Stimulated activated naive CD8-positive, alpha-beta T cell treated with anti-CD3 and anti-CD28 coated beads, Interleukin-15, amount 100 ng/mL, for 72 hours (primary cell): ENCODE data around the gene PEX10.

Experiments
- ATAC-seq: fragments of 150-1000 bp; cut with Tn5 transposase; 2 replicates; pipeline ENCODE4 v1.10.0; 2021; ENCODE audit warnings: mild to moderate bottlenecking, moderate library complexity
- DNase-seq, 2 donors: peaks; one replicate each; pipeline ENCODE4 v3.0.0; 2021 to 2022
- H3K27ac Mint-ChIP-seq, 2 donors: one replicate each; pipeline ENCODE4 v1.8.0; 2022; ENCODE audit warnings: mild to moderate bottlenecking in 2 of 2, mixed read lengths in 2 of 2, moderate library complexity in 2 of 2
- H3K27me3 Mint-ChIP-seq: one replicate; pipeline ENCODE4 v1.8.0; 2022; ENCODE audit warnings: mixed read lengths
- H3K4me1 Mint-ChIP-seq: one replicate; pipeline ENCODE4 v1.8.0; 2022; ENCODE audit warnings: mild to moderate bottlenecking, mixed read lengths
- H3K4me3 Mint-ChIP-seq, 2 donors: one replicate each; pipeline ENCODE4 v1.8.0; 2022; ENCODE audit warnings: mild to moderate bottlenecking in 2 of 2, mixed read lengths in 2 of 2, moderate library complexity in 1 of 2
- H3K9me3 Mint-ChIP-seq, 2 donors: one replicate each; pipeline ENCODE4 v1.8.0; 2022; ENCODE audit warnings: mixed read lengths in 2 of 2

PEX10 gene

DNA sequence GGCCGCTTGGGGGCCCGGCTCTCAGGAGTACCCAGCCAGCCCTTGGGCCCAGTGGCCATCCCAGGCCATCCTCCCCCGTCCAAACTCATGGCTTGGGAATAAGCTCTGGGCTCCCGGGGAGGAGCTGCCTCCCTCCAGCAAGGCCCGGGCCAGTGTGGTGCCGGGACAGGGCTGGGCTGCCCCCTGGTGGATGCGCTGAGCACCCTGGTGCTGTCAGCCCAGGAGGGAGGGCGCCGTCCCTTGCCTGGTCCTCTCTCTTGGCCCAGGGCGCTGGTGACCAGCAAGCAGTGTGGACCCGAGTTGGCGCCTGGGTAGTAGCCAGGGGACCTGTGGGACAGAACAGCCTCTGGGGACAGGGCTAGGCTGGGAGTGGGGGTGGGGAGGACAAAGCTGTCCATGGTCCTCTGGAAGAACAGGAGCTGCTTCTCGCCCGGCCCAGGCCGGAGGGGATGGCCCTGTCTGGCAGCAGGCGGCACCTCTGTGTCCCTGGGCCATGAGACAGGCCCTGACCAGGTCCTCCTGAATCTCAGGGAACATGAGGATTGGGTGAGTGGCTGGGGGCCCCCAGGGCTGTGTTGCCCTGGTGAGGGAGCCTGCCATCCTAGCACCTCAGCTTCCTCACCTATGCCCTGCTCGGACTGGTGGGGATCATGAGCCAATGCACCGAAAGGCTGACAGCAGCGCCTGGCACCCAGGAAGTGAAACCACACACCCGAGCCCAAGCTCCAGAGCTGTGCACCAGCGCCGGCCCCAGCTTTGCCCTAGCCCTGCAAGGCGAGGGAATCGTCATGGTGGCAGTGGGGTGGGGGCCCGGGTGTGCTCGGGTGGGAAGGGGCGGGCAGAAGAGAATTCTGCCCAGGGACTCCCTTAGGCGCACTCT, 30.4 kb downstream of the PEX10 start:
- no peaks in the 10 kb centered on the region for H3K9me3 Mint-ChIP-seq
- no peak overlapping the region for H3K27ac Mint-ChIP-seq

GRCh38 chr1:2380816-2381591, 31.4 kb downstream of the PEX10 start:
- DNase-seq (no peak), ATAC-seq (no peak)
- Mint-ChIP-seq H3K4me1 (peaks cover 4% of the 10 kb centered on the region), H3K27ac (no peak overlapping the region), H3K27me3 (no peaks in the 10 kb centered on the region), H3K4me3 (no peak overlapping the region), H3K9me3 (no peaks in the 10 kb centered on the region)

More for the DNA sequence above, 30.4 kb downstream of the PEX10 start:
- ATAC-seq (peak; percentile 95), DNase-seq (peak; percentile 75 to 80)
- Mint-ChIP-seq H3K4me1 (peaks cover 4% of the 10 kb centered on the region), H3K4me3 (no peak overlapping the region), H3K27me3 (no peaks in the 10 kb centered on the region)

DNA sequence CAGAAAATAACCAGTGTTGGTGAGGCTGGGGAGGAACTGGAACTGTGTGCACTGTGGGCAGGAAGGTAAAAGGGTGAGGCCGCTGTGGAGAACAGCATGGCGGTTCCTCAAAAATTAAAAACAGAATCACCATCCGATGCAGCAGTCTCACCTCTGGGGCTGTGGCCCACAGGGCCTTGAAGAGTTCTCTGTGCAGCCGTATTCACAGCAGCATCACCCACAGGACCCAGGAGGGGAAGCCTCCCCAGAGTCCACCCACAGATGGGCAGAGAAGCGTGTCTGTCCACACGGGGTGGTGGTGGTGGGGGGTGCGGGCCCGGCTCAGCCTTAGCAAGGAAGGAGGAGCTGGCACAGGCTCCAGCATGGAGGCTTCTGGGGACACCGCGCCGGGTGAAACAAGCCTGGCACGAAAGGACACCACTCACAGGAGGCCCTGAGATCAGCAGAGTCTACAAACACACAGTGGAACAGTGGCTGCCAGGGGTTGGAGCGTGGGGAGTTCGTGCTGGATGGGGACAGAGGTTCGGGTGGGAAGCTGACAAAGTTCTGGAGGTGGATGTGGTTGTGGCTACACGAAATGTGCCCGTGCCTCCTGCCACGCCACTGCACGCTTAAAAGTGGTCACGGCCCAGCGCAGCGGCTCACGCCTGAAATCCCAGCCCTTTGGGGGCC, 32.5 kb downstream of the PEX10 start:
- DNase-seq = no peak
- Mint-ChIP-seq H3K4me1 (peaks cover 4% of the 10 kb centered on the region), H3K9me3 (no peaks in the 10 kb centered on the region), H3K4me3 (no peak overlapping the region), H3K27me3 (no peaks in the 10 kb centered on the region), H3K27ac (peak overlapping the region in 1 of 2 donors; percentile 48)
- no peak for ATAC-seq

DNA sequence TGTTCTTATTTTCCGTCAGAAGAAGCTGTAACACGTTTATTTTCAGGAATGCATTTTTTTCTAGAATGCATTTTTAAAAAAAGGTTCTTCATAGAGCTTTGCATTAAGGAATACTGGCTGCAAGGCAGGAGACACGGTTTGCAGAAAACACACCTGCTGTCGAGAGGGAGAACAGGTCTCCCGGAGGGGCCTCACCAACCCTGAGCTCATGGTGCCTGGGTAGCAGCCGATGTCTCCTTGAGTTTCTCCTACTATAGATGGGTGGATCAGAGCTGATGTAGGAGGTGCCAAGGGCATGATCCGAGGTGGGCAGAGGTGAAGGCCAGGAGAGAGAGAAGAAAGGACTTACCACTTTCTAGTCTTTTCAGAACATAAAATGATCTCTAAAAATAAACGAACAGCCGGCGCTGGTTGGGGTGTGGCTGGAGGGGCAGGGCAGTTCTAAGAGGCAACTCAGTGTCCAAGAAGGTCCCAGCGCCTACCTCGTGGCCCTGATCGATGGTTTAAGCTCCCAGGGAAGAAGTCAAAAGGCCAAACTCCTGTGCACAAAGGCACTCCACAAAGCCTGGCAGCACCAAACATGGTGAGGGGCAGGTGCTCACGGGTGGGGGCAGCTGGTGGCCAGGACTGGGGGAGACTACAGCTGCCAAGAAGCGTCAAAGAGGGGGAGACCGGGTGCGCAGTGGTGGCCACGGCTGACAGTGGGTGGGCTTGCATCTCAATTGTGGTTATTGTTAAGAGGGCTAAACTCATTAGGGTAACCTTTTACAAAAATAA, 33.2 kb downstream of the PEX10 start:
- peak overlapping the region in 1 of 2 donors; percentile 31 for H3K27ac Mint-ChIP-seq
- DNase-seq (no peak), ATAC-seq (no peak)
- H3K27me3 Mint-ChIP-seq = no peaks in the 10 kb centered on the region
- peaks cover 4% of the 10 kb centered on the region for H3K4me1 Mint-ChIP-seq
- no peaks in the 10 kb centered on the region for H3K9me3 Mint-ChIP-seq
- H3K4me3 Mint-ChIP-seq = no peak overlapping the region

DNA sequence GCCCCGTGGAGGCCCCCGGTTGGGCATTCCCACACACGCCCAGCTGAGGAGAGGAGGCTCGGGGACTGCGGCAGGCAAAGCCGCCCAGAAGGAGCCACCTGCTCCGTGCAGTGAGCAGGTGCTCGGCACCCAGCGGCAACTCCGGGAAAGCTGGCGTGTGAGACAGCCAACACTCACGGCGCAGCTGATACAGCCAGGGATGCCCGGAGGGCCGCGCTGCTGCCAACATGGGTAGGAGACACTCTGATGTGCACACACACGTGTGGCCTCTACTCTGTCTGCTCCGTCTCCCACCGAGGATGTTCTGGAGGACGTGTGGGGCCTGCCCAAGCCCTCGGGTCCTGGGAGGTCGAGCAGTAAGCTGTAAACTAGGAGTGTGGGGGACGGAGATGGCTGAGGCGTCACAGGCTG, 33.9 kb downstream of the PEX10 start:
- H3K4me3 Mint-ChIP-seq = no peak overlapping the region
- H3K9me3 Mint-ChIP-seq = no peaks in the 10 kb centered on the region
- no peak for ATAC-seq
- no peak overlapping the region for H3K27ac Mint-ChIP-seq
- peaks cover 4% of the 10 kb centered on the region for H3K4me1 Mint-ChIP-seq
- no peaks in the 10 kb centered on the region for H3K27me3 Mint-ChIP-seq
- DNase-seq = no peak

DNA sequence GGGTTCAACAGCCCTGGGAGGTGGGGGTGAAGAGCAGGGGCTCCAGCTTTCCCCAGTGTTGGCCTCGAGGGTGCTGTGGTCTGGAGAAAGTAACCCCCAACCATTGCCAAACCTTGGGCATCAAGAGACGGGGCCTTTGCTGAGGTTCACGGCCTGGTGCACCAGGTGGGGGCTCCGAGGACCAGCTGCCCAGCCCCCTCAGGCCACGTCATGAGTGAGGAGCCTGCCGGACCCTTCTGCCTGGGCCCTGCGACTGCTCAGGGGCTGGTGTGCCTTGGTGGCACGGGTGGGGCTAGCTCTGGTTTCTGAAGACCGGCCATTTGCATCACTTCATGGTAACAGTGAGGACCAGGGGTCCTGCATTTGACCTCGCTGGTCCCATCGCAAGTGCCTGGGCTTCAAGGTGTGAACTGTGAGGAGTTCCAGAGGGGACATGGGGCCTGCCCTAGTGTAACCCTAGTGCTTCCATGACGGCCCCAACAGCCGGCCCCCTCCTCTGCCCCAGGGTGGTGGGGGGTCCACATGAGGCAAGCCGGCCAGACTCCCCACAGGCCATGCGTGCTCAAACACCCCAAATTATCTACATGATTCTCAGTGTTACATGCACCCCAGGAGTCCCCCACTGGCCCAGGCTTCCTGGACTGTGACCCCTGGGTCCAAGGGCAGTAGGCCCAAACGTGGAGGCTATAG, 34.5 kb downstream of the PEX10 start:
- no peaks in the 10 kb centered on the region for H3K27me3 Mint-ChIP-seq
- H3K4me1 Mint-ChIP-seq = peaks cover 4% of the 10 kb centered on the region
- DNase-seq (no peak), ATAC-seq (no peak)
- H3K4me3 Mint-ChIP-seq = no peak overlapping the region
- no peaks in the 10 kb centered on the region for H3K9me3 Mint-ChIP-seq
- H3K27ac Mint-ChIP-seq = no peak overlapping the region

DNA sequence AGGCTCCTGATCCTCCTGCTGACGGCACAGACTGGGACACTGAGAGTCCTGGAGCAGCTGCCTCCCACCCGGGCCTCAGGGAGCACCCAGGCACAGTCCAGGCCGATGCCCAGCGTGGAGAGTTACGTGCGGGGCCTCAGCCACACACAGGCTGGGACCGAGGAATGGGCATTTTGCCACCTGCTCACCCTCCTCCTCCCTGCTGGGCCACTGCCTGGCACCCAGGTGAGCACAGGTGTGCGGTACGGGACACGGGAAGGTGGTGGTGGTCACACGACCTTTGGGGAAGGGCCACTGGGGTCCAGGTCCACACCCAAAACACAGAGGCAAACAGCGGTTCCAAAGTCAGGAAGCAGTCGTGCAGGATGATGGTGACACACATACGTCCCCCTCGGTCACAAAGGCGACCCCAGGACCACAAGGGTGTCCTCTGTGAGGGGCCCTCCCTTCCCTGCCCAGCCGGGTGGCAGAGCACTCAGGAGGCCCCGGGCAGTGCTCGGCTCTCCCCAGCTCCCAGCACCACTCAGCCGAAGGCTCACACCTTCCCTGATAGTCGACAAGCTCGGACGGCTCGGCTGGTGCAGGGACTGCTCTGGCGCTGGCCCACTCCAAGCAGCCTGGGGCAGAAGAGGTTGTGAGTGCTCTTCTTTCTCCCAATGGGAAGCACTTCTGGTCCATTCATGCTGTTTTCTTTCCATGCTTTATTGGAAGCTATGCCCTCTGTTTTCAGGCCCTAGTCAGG, 35.3 kb downstream of the PEX10 start:
- peaks cover 4% of the 10 kb centered on the region for H3K4me1 Mint-ChIP-seq
- H3K4me3 Mint-ChIP-seq = no peak overlapping the region
- ATAC-seq (no peak), DNase-seq (no peak)
- no peak overlapping the region for H3K27ac Mint-ChIP-seq
- H3K9me3 Mint-ChIP-seq = no peaks in the 10 kb centered on the region
- H3K27me3 Mint-ChIP-seq = no peaks in the 10 kb centered on the region

DNA sequence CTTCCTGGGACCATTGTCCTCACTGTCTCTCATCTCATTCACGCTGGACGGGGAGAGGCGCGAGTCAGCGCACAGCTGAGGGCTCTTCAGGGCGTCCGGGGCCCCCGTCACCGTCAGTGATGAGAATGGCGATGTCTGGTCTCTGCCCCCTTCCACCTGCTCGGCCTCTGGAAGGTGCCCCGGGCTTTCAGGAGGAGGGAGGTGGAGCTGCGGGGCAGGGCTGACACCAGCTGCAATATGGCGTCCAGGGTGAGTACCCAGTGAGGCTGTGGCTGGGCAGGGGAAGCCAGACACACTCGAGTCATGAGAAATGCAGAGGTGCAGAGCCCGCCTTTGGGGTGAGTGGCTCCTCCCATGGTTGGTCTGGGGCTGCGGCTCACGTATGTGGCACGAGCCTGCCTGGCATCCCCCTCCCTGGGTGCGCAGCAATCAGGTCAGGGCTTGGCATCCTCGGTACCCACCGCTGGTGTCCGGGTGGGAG, 36.1 kb downstream of the PEX10 start:
- ATAC-seq (no peak), DNase-seq (no peak)
- no peaks in the 10 kb centered on the region for H3K4me1 Mint-ChIP-seq
- no peaks in the 10 kb centered on the region for H3K9me3 Mint-ChIP-seq
- no peak overlapping the region for H3K27ac Mint-ChIP-seq
- H3K4me3 Mint-ChIP-seq = no peak overlapping the region
- no peaks in the 10 kb centered on the region for H3K27me3 Mint-ChIP-seq

- DNase-seq (no peak), ATAC-seq (no peak)
- Mint-ChIP-seq H3K27me3 (no peaks in the 10 kb centered on the region), H3K4me1 (no peaks in the 10 kb centered on the region), H3K4me3 (no peak overlapping the region), H3K27ac (no peak overlapping the region), H3K9me3 (no peaks in the 10 kb centered on the region)
These were observed 36.5 kb downstream of the PEX10 start for GRCh38 chr1:2375923-2376260.

GRCh38 chr1:2375246-2375922, 37.0 kb downstream of the PEX10 start:
- DNase-seq (no peak), ATAC-seq (no peak)
- no peak overlapping the region for H3K4me3 Mint-ChIP-seq
- no peaks in the 10 kb centered on the region for H3K4me1 Mint-ChIP-seq
- H3K27ac Mint-ChIP-seq = no peak overlapping the region
- no peaks in the 10 kb centered on the region for H3K27me3 Mint-ChIP-seq
- no peaks in the 10 kb centered on the region for H3K9me3 Mint-ChIP-seq

DNA sequence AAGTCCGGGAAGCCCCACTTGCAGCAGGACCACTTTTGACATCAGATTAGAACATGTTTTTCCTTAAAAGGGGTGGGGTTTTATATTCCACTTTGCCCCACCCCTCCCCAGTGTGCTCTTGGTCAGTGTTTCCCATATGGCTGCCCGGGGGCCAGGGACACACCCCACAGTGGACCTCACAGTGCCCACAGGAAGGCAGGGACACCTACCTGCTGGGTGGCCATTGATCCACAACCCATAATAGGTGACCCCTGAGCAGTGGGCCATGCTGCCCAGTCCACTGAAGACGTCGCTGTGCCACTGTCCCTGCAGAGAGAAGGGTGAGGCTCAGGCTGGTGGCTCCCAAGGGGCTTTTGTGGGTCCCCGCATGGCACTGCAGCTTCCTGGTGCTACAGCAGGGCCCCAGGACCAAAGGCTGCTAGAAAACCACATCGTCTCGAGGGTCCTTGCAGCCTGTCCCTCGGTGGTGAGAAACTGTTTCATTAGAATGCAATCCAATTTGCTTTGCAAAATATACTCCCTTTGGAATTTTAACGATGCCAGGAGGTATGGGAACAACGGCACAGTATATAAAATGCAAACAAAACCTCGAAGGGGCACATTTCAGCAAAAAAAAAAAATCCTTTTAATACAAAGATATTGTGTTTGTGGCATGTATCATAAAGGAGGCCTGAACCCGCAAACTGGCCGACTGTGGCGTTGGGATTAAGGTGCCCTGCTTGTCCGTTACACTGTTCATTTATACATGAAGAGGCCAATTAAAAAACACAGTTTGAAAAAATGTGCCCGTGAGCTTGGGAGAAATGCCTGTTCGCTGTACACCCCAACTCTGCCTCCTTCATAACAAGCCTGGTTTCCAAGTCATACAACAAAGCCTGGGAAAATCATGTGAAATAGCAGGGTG, 37.9 kb downstream of the PEX10 start:
- H3K4me1 Mint-ChIP-seq = no peaks in the 10 kb centered on the region
- no peak overlapping the region for H3K27ac Mint-ChIP-seq
- no peaks in the 10 kb centered on the region for H3K9me3 Mint-ChIP-seq

DNA sequence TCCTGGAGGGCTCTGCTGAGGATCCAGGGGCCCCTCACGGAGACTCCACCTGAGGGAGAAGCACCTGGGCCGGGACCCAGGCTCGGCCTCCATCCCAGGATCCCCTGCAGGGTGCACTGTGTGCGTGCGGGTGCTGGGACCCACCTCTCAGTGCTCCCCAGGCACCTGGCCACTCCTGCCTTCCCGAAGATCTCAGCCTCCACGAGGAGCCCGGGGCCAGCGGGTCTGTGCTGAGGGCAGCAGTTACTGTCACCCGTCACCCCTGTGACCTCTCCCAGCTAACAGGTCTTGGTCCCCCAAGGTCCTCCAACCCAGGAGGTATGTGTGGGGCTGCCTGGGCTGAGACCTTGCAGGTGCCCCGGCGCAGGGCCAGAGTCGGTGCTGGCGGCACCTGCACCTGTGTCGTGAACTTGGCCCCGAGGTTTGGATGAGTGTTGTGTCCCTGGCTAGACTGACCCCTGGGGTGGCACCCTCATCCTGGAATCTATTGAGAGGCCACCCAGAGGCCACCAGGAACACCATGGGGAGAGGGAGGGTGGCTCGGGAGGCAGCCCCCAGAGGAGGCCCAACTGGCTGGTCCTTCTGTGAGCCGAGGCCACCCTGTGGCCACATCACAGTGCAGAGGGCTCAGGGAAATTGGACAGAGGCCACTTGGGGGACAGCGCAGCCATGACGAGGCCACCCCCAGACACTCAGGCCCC, 38.7 kb downstream of the PEX10 start:
- Mint-ChIP-seq H3K27ac (peak overlapping the region in 1 of 2 donors; percentile 12), H3K4me1 (no peaks in the 10 kb centered on the region), H3K9me3 (no peaks in the 10 kb centered on the region), H3K27me3 (no peaks in the 10 kb centered on the region), H3K4me3 (no peak overlapping the region)
- ATAC-seq (no peak), DNase-seq (no peak)

More for the DNA sequence above, 37.9 kb downstream of the PEX10 start:
- Mint-ChIP-seq H3K4me3 (no peak overlapping the region), H3K27me3 (no peaks in the 10 kb centered on the region)
- no peak for DNase-seq
- no peak for ATAC-seq
